ENCODE measurements around the gene XYLT2. TPM values are rescaled to one million over a fixed set of nuclear protein-coding genes. Genes with fewer than 3 reads are reported as not detected.

Gene XYLT2
- total and polyA plus RNA-seq, 9 of the 15 experiments (the other 6 are each of a cell fraction or from before 2014, with no cell fraction given), result 0.63 to 9.1 (median 4.3) TPM

GRCh38 chr17:50361561-50362480, 15.9 kb downstream of the XYLT2 start (continued):
- TF ChIP-seq RBM22 (IDR thresholded peaks at IDR 0.05; ENCODE audit: low read depth, low read length, poor library complexity, severe bottlenecking) (no peak), ID3 (CRISPR knock-in tag; IDR thresholded peaks at IDR 0.05) (no peak), ID3 (tag; IDR thresholded peaks at IDR 0.05) (0 out of 2 replicates have a peak, but pooled peaks have one; percentile 26), NCOR1 (IDR thresholded peaks at IDR 0.05) (peak; percentile 93), HOXB6 (CRISPR knock-in tag; IDR thresholded peaks at IDR 0.05; ENCODE audit: borderline replicate concordance) (no peak), HNRNPH1 (optimal IDR thresholded peaks at IDR 0.05; ENCODE audit: low read depth, low read length) (no peak), NBN (IDR thresholded peaks at IDR 0.05; ENCODE audit: low read depth) (peak; percentile 74; the same call in 1 of the 2 replicates), AFF1 (IDR thresholded peaks at IDR 0.05; ENCODE audit: low read depth in 1 of 2, partially characterized antibody in 2 of 2) (peak in 1 of 2 experiments; percentile 63), THAP7 (CRISPR knock-in tag; IDR thresholded peaks at IDR 0.05) (no peak), EHMT2 (IDR thresholded peaks at IDR 0.05) (peak; percentile 59; the same call in 1 of the 2 replicates), ZNF384 (IDR thresholded peaks at IDR 0.05; ENCODE audit: low read depth, low read length) (no peak), NELFE (IDR thresholded peaks at IDR 0.05; ENCODE audit: insufficient read depth, insufficient read length) (no peak), ARID1B (IDR thresholded peaks at IDR 0.05) (peak; percentile 97), NFE2L1 (tag; IDR thresholded peaks at IDR 0.05; ENCODE audit: borderline replicate concordance, low read depth) (no peak), FOXA1 (IDR thresholded peaks at IDR 0.05; ENCODE audit: borderline replicate concordance) (no peak), DACH1 (IDR thresholded peaks at IDR 0.05; ENCODE audit: partially characterized antibody) (peak; percentile 7)
- TF ChIP-seq, protein P1, sequence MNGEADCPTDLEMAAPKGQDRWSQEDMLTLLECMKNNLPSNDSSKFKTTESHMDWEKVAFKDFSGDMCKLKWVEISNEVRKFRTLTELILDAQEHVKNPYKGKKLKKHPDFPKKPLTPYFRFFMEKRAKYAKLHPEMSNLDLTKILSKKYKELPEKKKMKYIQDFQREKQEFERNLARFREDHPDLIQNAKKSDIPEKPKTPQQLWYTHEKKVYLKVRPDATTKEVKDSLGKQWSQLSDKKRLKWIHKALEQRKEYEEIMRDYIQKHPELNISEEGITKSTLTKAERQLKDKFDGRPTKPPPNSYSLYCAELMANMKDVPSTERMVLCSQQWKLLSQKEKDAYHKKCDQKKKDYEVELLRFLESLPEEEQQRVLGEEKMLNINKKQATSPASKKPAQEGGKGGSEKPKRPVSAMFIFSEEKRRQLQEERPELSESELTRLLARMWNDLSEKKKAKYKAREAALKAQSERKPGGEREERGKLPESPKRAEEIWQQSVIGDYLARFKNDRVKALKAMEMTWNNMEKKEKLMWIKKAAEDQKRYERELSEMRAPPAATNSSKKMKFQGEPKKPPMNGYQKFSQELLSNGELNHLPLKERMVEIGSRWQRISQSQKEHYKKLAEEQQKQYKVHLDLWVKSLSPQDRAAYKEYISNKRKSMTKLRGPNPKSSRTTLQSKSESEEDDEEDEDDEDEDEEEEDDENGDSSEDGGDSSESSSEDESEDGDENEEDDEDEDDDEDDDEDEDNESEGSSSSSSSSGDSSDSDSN (IDR thresholded peaks at IDR 0.05; ENCODE audit: borderline replicate concordance in 1 of 2, low read depth in 2 of 2, low read length in 2 of 2), result 0 out of 4 replicates have a peak, but pooled peaks of 1 of the 2 experiments have one; percentile 35

Measured in K562 (cell line).